ENCODE results near the gene VANGL1.

The VANGL1 gene

DNA sequence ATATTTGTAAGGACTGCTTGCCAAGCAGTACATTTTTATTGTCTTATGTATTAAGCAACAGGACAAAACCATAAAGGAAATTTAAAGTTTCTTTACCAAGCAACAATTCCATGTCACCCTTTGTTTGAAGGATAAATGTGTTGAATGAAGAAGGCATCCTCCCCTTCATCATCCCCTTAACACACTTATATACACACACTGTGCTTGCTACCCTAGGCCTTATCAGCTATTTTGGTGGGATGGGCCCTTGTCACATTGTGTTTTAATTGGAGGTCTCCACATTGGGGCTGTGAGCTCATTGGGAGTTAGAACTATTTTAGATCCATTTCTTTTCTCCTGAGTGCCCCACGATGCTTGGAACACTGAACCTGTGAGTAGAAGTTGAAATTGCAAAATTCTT lies 1.9 kb downstream of the VANGL1 start:
- no peak for DNase-seq (ENCODE audit: low read depth in 2 of 2, low spot score in 1 of 2)

DNA sequence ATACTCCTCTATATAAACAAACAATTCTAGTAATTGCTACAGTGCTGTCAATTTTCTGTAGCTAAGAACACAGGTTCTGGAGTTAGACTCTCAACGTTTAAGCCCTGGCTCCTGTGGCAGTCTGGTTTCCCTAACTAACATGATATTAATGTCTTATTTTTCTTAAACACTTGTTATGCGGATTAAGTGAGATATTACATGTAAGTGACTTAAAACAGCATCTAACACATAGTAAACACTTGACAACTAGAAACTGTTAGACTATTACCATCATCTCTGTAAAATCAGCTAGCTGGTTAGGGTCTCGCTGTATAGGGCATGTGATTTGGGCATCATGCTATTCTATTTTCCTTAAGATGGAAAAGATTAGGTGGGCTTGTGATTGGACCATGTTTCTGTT lies 2.3 kb downstream of the VANGL1 start:
- DNase-seq (ENCODE audit: low read depth in 2 of 2, low spot score in 1 of 2), result no peak

DNA sequence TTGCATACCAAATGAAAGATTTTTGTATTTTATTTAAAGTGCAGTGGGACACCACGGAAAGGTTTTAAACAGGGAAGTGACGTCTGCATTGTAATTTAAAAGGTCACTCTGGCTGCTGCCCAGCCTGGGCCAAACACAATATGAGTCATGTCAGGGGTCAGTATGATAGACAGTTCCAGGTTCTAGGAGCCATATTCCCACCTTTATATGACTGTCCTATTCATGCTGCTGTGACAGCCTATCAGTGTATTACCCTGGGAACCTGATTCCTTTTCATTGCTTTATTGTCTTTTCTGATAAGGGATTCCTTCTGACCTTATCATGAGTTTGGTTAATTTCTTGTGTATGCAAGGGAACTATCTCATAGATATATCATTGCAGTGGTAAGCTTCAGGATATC lies 5.3 kb downstream of the VANGL1 start:
- no peak for DNase-seq (ENCODE audit: low read depth in 2 of 2, low spot score in 1 of 2)

DNA sequence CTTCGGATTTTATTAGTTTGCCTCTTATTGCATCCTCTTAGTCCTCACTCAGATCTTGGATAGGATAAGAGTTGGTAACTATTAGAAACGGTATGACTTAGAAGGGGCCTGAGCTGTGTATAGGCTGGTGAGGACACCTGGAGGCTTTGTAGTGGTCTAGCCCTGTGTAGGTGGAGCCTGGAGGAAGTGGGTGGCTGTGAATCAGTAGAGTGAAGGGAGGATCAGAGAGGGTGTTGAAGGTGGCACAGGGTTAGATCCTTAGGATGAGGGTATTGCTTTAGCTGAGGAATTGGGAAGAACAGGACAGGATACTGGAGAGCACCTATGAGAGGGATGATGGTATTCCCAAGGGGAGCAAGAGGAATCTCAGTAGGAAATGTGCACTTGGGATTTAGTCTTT lies 5.7 kb downstream of the VANGL1 start:
- DNase-seq (ENCODE audit: low read depth in 2 of 2, low spot score in 1 of 2), result no peak

DNA sequence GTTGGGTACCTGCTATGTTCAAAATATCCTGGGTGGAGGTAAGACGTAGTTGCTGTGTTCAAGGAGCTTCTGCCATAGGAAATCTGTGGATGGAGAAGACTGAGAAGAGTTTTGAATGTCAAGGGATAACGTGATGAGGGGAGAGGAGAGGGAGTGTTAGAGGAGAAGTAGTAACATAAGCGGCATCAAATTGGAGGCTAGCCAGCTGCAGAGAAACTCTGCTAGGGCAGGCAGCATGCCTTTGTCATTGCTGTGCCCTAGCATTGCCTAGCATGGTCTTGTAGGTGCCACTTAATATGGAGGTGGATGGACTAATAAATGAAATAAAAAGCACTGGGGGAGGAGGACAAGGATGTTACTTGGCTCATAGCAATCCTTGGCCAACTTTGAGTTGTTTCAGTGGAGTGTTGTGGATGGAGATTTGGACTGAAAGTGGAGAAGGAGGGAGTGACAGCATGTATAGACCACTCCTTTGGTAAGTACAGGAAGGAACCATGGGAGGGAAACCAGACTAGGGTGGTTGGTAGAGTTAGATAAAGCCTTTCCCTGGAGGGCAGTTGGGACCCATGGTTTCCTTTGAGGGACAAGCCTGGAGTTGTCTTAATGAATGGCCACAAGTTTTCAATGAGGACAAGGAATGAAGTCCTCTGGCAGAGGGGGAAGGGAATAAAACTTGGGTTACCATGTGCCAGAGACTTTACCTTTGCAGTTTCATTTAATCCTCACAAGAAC lies 6.3 kb downstream of the VANGL1 start:
- no peak for DNase-seq (ENCODE audit: low read depth in 2 of 2, low spot score in 1 of 2)

DNA sequence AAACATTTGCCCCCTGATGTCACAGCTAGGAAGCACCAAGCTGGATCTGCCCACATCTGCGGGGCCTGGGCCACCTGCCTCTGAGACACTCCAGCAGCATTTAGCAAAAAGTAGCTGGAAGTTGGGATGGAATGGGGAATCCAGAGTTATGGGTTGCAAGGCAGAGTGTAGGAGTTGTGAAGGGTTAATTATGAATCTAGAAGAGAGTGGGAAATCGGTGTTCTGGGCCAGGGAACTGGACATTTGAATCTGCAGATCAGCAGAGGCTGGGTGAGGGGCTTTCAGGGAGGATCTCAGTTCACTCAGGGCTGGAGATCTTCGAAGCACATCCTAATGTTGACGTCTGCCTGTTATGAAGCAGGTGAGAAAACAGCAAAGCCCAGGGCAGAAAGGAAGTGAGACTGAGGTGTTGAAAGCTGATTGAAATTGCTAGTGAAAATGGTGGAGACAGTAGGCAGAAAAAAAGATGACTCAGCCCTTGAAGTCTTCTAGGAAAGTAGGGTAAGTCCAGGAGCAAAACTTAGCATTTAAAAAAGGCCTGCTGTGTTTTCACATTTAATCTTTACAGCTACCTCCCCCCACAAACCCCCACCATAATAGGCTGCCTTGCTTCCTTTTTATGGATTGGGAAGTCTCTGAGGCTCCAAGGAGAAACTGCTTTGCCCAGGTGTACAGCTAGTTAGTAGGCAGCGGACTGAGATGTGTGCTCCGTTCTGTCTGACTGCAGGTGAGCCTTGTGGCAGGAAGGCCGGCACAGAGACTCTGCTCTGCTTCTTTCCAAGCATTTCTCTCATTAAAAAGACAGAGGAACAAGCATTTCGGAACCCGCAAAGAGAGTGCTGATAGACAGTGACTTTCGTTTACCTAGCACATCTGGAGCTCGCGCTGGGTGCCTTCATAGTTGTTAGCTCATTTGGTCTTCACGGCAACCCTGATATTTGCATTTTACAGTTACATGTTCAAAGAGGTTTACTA lies 7.2 kb downstream of the VANGL1 start:
- no peak for DNase-seq (ENCODE audit: low read depth in 2 of 2, low spot score in 1 of 2)

DNA sequence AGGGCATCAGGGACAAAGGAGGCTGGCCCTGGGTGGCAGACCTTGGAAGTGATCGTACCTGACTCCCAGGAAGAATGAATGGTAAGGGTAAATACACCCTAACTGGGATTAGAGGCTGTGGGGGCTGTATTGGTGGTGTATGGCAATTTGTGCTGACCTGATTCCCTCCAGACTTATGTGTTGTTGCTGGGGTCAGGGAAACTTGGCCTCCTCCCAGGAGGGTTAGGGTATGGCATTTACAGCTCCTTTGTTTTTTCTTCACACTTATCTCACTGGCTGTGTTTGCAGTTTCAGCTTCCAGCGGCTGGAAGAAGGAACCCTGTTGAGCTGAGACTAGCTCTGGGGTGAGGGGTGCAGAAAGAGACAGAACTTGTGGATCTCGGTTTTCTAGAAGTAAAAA lies 8.2 kb downstream of the VANGL1 start:
- no peak for DNase-seq (ENCODE audit: low read depth in 2 of 2, low spot score in 1 of 2)

DNA sequence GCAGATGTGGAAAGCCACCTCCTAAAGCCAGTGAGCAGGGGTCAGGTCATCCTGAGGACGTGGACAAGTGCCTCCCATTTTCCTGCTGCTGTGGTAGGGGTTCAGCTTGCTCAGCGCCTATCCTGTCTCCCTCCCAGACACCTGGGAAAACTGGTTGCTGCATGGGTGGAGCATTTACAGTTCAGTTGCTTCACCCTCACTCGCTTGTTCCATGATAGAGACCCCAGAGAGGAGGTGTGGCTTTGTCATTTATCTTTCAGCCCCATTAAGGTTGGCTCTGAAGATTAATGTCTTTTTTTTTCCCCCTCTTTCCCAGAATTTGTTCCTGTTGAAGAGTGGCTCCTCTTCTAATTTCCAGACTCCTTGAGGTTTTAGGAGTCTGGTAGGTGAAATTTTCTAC lies 9.2 kb downstream of the VANGL1 start:
- no peak for DNase-seq (ENCODE audit: low read depth in 2 of 2, low spot score in 1 of 2)

DNA sequence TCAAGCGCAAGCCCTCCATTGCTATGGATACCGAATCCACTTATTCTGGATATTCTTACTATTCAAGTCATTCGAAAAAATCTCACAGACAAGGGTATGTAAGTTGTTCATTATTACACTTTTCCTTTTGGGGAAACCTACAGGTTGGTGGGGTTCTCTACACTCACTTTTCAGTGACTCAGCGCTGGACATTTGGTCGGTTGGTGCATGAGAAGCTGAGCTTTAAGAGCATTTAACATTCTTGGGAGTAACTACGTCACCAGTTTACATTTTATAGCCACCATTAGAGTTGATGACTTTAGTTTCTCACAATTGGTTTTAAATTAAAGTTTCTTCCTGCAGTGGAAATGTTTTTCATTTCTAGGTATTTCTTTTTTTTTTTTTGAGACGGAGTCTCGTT lies 9.6 kb downstream of the VANGL1 start:
- no peak for DNase-seq (ENCODE audit: low read depth in 2 of 2, low spot score in 1 of 2)

DNA sequence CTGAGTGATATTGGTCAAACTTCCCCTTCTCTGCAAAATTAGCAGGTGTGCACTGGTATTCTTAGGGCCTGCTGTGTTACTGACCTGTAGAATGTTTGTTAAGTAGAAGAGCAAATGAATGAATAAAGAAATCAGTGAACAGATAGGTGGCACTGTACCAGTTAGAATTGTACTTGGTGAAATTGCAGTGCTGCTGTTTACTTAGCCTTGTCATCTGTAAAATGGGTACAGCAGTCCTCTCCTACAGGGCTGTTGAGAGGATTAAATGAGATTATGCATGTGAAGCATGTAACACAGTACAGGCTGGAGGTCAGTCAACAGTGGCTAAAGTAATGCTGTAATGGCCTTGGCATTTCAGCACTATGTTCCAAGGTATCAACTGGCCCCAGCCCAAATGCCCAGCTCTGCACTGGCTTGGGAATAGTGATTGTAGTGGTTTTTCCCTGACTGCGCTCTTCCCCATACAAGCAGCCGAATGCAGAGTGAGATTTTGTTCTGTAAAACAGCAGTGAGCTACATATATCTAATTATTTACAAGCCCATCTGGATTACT lies 10.5 kb downstream of the VANGL1 start:
- DNase-seq (ENCODE audit: low read depth in 2 of 2, low spot score in 1 of 2), result no peak

DNA sequence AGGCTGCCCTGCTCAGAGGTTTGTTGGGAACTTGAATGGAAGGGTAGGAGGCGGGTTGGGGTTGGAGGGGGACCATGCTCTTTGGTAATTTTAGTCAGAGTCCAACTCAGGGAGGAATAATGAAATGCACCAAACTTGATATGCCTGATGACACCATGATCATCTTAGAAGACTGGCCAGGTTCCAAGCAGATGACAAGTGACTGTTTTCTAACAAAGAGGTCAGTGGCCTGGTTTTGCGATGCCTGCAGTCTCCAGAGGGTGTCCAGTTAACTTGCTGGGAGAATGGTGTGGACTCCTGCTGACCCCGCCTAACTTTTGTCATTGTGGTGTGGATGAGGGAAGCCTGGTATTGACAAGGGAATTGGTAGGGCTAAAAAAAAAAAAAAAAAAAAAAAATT lies 12.4 kb downstream of the VANGL1 start:
- no peak for DNase-seq (ENCODE audit: low read depth in 2 of 2, low spot score in 1 of 2)

DNA sequence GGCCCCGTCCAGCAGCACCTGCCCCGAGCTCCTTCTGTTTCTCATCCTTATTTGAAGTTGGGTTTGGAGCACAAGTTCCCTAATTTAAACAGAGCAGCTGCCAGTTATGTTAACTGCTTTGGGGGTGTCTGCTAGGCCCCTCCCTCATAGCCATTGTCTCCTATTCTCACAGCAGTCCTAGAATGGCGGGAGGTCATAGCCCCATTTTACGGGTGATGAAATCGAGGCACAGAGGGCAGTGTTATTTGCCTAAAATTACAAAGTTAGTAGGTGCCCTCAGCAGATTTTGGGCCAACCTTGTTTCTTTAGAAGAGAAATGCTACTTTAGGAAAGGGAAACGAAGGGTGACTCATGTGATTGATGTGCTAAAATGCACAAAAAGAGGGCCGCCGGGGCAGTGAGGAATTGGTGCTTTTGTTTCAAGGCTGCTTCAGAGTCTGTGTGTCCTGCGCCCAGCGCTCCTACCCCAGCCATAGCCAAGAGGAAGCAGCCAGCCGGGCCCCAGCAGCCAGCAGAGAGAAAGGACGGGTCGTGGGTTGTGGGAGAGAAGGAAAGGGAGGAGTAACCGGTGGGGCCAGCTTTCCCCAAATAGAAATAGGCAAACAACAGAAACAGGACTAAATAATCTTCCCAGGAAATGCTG lies 13.0 kb downstream of the VANGL1 start:
- DNase-seq (ENCODE audit: low read depth in 2 of 2, low spot score in 1 of 2), result no peak

DNA sequence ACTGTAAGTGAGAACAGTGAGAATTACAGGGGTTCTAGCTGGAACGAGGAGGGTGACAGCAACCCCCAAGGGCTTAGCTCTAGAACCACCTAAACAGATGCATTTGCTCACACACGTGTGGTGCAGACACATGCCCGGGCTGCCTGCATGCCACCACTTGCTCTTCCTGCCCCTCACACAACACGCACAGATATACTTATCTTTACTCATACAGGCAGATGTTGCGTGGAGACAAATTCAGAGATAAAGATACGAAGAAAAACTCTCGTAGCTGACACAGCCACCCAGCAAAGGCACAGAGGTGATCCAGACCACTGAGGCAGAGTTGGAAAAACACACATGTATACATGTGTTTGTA lies 13.5 kb downstream of the VANGL1 start:
- no peak for DNase-seq (ENCODE audit: low read depth in 2 of 2, low spot score in 1 of 2)

DNA sequence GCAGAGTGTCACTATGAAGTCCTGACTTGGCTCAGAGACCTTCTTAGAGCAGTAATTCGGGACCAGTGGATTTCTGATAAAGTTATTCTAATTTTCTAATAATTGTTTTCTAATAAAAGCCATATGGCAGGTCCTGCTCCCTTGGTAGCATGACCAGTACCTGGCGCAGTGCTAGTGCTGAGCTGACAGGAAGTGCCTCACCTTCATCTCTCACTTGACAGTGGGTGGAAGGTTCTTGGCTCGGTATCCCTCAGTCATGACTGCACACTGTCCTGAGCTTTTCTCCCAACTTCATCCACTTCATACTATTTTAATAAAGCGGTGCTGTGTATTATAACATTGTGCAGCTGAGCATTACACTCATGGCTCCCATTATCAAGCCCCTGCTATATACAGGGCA lies 14.1 kb downstream of the VANGL1 start:
- DNase-seq (ENCODE audit: low read depth in 2 of 2, low spot score in 1 of 2), result no peak

DNA sequence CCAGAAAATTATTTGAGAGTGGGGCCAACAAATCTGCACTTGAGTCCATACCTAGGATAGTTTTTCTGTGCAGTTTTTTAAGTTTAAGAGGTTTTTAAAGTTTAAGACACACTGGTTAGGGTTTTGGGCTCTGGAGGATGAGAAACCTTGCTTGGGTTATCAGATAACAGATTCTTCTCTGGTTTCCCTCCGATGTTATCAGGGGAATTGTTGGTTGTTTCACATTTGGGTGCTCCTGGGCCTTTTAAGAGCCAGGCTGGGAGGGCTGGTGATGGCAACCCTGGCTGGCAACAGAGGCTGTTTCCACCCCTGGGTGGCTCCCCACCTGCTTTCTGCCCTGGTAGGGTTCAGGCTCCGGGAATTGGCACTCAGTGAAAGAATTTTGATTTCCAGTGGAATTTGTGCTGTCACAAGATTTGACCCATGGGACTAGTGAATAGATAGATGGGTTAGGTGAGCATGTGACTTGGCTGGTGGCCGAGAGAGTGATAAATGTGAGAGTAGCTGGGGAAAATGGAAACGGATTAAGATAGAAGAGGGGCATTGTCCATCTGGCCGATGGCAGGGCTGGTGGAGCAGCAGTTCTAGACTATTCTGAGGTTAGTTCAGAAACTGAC lies 14.8 kb downstream of the VANGL1 start:
- no peak for DNase-seq (ENCODE audit: low read depth in 2 of 2, low spot score in 1 of 2)

DNA sequence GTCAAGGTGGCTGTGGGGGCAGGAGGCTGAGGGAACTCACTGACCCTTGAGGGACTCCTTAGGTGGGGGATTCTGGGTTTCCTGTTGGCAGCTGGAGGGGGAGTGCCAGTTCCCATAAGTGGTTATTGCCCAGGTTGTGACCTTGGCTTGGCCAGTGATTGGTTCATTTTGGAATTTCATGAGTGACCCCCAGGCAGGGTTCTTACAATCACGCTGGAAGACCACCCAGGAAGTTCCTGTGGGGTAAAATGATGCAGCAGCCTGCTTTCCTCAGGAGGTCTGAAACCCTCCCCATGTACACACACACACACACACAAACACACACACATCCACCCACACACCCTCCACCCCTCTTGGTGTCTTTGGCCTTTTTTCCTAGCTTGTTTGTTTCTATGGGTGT lies 16.9 kb downstream of the VANGL1 start:
- DNase-seq (ENCODE audit: low read depth in 2 of 2, low spot score in 1 of 2), result no peak

DNA sequence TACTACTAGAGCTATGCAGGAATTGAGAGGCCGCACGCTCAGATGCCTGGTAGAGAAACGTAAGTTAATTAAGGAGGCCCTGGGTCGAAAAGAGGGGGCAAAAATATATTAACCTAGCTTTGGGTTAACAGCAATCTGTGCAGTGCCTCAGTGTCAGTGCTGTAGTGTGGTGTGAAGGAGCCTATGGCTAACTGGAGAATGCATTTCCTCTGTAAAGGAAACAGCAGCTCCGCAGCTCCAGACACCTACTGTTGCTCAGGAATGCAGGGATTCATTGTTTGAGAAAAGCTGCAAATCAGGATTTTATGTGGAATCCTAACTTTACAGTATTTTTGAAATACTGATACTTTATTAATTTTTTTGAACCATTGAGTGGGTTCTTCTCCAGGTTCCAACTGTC lies 18.4 kb downstream of the VANGL1 start:
- DNase-seq (ENCODE audit: low read depth in 2 of 2, low spot score in 1 of 2), result no peak

DNA sequence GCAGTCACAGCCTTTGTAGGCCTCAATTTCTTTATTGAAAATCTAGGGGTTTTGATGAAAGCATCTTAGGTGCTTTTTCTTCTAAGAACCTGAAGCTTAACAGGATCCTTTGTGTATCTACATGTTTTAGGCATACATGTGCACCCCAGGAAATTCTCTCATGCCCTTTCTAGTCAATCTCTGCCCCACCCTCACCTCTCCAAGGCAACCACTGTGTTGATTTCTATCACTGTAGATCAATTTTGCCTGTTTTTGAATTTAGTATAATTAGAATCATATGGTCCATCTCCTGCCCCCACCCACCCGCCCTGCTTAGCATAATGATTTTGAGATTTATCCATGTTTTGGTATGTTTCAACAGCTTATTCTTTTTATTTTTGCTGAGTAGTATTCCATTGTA lies 19.4 kb downstream of the VANGL1 start:
- DNase-seq (ENCODE audit: low read depth in 2 of 2, low spot score in 1 of 2), result no peak

DNA sequence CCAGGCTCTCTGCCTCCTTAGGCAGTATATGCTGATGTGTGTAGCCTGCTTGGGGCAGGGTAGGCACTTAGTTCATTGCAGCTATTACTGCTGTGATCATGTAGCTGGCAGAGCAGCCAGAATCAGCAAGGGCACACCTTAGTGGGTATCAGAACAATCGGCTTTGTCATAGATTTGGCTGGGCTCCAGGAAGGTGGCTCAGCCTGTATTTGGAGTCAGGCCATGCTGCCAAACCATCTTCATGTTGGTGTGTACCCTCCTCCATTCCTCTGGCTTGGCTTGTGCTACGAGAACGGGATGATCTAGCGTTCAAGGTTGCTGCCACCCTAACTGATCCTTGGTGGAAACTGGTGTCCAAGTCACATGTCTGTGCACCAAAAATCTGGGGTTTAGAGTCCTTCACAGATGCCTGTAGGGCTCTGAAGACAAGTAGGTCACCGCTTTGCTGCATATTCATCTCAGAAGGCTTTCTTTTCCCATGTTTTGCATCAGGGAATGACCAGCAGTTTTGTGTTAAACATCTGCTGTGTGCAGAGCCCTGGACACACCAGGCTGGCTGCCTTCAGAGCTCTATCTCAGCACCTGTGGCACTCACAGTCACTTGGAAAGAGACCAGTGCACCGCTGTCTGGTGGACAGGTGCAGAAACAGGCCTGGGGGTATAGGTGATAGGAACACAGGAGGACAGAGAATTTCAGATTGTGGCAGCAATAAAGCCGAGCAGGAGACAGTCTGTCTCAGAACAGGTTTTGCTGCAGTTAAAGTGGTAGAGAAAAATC lies 23.7 kb downstream of the VANGL1 start:
- DNase-seq (ENCODE audit: low read depth in 2 of 2, low spot score in 1 of 2), result no peak

DNA sequence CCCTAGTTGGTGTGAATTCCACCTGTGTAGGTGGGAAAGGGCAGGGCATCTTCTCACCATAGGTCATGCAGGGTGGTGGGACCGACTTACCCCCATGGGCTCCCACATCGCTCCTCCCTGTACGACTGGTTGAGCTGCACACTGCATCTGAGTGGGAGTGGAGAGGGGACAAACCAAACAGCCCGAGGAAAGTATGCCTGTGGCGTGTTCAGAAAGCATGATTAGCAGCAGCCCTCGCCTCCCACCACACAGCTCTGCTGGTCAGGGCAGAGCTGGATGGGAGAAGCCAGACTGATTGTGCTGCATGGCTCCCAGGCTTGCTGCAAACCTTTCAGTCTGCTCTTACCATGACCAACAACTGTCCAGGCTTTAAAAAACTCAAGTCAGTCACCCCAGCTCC lies 24.4 kb downstream of the VANGL1 start:
- DNase-seq (ENCODE audit: low read depth in 2 of 2, low spot score in 1 of 2), result no peak

DNA sequence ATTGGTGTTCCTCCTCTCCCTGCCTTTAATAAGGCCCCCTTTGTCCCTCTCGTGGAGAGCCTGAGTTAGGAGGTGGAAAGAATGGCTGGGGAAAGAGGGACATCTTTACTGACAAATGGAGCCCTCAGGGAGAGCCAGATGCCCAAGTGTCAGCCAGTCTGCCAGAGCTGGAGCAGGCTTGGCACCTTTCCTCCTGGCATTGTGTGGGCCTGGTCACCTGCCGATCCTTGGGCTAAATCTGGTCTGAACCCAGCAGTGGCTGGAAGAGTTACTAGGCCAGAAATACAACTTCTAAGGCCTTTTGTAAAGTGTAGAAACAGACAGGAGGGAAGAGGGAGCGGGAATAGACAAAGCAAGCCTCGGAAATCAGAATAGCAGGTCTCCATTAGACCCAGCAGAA lies 24.9 kb downstream of the VANGL1 start:
- no peak for DNase-seq (ENCODE audit: low read depth in 2 of 2, low spot score in 1 of 2)
